ENCODE data around the gene NCOA3. TPM values are rescaled to one million over a fixed set of nuclear protein-coding genes. Genes with fewer than 3 reads are reported as not detected.

NCOA3 gene
- total and polyA plus RNA-seq, 2 of the 8 experiments (the other 6 are each of a cell fraction or from before 2014, with no cell fraction given), result 7.9 to 24.7 TPM

DNA sequence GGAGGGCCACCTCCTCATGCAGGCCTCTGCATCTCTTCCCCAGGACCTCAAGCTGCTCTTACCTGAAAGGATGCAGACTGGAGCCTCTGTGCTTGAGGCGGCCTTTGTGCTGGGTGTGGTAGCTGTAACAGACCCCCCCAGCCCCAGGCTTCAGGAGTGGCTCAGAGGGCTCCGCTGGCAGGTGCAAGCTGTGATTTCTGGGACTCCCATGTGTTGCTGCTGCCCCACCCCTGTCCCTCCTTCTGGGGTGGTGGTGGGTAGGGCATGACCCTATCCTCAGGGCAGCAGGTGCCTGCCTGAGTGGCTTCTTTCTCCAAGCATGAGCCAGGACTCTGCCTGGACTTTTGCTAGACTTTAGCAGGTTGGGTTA lies 162.4 kb downstream of the NCOA3 start (continued):
- TF ChIP-seq, protein P1, sequence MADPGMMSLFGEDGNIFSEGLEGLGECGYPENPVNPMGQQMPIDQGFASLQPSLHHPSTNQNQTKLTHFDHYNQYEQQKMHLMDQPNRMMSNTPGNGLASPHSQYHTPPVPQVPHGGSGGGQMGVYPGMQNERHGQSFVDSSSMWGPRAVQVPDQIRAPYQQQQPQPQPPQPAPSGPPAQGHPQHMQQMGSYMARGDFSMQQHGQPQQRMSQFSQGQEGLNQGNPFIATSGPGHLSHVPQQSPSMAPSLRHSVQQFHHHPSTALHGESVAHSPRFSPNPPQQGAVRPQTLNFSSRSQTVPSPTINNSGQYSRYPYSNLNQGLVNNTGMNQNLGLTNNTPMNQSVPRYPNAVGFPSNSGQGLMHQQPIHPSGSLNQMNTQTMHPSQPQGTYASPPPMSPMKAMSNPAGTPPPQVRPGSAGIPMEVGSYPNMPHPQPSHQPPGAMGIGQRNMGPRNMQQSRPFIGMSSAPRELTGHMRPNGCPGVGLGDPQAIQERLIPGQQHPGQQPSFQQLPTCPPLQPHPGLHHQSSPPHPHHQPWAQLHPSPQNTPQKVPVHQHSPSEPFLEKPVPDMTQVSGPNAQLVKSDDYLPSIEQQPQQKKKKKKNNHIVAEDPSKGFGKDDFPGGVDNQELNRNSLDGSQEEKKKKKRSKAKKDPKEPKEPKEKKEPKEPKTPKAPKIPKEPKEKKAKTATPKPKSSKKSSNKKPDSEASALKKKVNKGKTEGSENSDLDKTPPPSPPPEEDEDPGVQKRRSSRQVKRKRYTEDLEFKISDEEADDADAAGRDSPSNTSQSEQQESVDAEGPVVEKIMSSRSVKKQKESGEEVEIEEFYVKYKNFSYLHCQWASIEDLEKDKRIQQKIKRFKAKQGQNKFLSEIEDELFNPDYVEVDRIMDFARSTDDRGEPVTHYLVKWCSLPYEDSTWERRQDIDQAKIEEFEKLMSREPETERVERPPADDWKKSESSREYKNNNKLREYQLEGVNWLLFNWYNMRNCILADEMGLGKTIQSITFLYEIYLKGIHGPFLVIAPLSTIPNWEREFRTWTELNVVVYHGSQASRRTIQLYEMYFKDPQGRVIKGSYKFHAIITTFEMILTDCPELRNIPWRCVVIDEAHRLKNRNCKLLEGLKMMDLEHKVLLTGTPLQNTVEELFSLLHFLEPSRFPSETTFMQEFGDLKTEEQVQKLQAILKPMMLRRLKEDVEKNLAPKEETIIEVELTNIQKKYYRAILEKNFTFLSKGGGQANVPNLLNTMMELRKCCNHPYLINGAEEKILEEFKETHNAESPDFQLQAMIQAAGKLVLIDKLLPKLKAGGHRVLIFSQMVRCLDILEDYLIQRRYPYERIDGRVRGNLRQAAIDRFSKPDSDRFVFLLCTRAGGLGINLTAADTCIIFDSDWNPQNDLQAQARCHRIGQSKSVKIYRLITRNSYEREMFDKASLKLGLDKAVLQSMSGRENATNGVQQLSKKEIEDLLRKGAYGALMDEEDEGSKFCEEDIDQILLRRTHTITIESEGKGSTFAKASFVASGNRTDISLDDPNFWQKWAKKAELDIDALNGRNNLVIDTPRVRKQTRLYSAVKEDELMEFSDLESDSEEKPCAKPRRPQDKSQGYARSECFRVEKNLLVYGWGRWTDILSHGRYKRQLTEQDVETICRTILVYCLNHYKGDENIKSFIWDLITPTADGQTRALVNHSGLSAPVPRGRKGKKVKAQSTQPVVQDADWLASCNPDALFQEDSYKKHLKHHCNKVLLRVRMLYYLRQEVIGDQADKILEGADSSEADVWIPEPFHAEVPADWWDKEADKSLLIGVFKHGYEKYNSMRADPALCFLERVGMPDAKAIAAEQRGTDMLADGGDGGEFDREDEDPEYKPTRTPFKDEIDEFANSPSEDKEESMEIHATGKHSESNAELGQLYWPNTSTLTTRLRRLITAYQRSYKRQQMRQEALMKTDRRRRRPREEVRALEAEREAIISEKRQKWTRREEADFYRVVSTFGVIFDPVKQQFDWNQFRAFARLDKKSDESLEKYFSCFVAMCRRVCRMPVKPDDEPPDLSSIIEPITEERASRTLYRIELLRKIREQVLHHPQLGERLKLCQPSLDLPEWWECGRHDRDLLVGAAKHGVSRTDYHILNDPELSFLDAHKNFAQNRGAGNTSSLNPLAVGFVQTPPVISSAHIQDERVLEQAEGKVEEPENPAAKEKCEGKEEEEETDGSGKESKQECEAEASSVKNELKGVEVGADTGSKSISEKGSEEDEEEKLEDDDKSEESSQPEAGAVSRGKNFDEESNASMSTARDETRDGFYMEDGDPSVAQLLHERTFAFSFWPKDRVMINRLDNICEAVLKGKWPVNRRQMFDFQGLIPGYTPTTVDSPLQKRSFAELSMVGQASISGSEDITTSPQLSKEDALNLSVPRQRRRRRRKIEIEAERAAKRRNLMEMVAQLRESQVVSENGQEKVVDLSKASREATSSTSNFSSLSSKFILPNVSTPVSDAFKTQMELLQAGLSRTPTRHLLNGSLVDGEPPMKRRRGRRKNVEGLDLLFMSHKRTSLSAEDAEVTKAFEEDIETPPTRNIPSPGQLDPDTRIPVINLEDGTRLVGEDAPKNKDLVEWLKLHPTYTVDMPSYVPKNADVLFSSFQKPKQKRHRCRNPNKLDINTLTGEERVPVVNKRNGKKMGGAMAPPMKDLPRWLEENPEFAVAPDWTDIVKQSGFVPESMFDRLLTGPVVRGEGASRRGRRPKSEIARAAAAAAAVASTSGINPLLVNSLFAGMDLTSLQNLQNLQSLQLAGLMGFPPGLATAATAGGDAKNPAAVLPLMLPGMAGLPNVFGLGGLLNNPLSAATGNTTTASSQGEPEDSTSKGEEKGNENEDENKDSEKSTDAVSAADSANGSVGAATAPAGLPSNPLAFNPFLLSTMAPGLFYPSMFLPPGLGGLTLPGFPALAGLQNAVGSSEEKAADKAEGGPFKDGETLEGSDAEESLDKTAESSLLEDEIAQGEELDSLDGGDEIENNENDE (IDR thresholded peaks at IDR 0.05; ENCODE audit: insufficient replicate concordance, low read length), result no peak
- TF ChIP-seq, protein P2, sequence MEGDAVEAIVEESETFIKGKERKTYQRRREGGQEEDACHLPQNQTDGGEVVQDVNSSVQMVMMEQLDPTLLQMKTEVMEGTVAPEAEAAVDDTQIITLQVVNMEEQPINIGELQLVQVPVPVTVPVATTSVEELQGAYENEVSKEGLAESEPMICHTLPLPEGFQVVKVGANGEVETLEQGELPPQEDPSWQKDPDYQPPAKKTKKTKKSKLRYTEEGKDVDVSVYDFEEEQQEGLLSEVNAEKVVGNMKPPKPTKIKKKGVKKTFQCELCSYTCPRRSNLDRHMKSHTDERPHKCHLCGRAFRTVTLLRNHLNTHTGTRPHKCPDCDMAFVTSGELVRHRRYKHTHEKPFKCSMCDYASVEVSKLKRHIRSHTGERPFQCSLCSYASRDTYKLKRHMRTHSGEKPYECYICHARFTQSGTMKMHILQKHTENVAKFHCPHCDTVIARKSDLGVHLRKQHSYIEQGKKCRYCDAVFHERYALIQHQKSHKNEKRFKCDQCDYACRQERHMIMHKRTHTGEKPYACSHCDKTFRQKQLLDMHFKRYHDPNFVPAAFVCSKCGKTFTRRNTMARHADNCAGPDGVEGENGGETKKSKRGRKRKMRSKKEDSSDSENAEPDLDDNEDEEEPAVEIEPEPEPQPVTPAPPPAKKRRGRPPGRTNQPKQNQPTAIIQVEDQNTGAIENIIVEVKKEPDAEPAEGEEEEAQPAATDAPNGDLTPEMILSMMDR (IDR thresholded peaks at IDR 0.05; ENCODE audit: control extremely low read depth in 1 of 3, insufficient read depth in 1 of 3, low read depth in 1 of 3, low read length in 3 of 3), result no peak
- TF ChIP-seq CBX8 (IDR thresholded peaks at IDR 0.05; ENCODE audit: borderline replicate concordance, low read depth, low read length) (no peak), BCL11A (IDR thresholded peaks at IDR 0.05; ENCODE audit: low read depth in 2 of 2, low read length in 2 of 2) (no peak), EZH2 (IDR thresholded peaks at IDR 0.05; ENCODE audit: low read depth, low read length, severe bottlenecking) (no peak), BRCA1 (IDR thresholded peaks at IDR 0.05; ENCODE audit: low read depth, low read length) (no peak), POLR2AphosphoS5 (IDR thresholded peaks at IDR 0.05; ENCODE audit: low read depth, low read length) (no peak)
- TF ChIP-seq, protein P3, sequence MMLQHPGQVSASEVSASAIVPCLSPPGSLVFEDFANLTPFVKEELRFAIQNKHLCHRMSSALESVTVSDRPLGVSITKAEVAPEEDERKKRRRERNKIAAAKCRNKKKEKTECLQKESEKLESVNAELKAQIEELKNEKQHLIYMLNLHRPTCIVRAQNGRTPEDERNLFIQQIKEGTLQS (IDR thresholded peaks at IDR 0.05; ENCODE audit: insufficient read depth, low read depth, low read length), result no peak
